Sciatic nerve (tissue), 2 donors: ENCODE data around the gene PTPN2. TPM values are rescaled to one million over a fixed set of nuclear protein-coding genes. Genes with fewer than 3 reads are reported as not detected.

Experiments used
- ATAC-seq: fragments of 200-7000 bp; cut with Tn5 transposase; one replicate; pipeline ENCODE4 v1.9.1; 2020; ENCODE audit warnings: mild to moderate bottlenecking, moderate library complexity
- DNase-seq: peaks from one replicate; pipeline ENCODE4 v3.0.0-alpha.2; 2020; ENCODE audit warnings: low spot score
- intact Hi-C: fragments of 100-400 bp; cut with DNase I; formaldehyde crosslinking; loops from one replicate; pipeline ENCODE4 v1.14.2; 2022
- total RNA-seq: library from RNA; stranded (reverse); fragmentation: NEBNext Ultra II Directional; extraction: Animal tissue kit (Norgen Biotek cat#: 25700); gene quantifications from one replicate; pipeline ENCODE4 v1.2.1, GENCODE V29; 2021
- donor health status: DM: no; HTN: no; CAD: no.
- donor health status: DM: no; HTN: no; CAD: no.

PTPN2 gene
- total RNA-seq, 1 donor from 2014 or later, result 44.0 TPM

DNA sequence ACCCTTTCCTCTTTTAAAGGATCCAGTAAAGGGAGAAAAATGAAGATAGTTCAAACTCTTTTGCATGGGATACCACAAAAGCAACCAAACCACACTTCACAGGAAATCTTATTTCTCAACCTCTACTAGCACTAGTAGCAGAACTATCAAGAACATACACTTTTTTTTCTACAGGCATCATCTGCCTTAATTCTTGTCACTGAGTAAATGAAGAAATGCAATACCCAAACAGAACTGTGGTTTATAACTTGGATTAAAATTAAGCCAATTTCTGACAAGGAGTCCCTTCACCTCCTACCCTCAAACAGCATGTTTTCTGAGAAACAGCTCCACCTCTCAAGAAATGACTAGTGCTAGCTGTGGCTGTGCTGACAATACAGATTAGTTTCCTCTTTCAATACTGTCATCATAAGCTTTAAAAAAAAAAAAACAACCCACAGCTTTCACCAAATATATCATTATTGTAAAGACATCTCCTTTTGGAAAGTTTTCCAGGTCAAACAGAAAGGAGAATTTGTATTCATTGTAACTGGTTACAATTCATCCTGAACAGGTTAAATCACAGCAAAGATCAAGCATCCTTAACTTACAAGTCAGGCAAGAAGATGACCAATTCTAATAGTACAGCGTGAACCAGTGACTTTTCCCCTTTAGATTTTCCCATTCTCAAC lies 44.4 kb downstream of the PTPN2 start:
- ATAC-seq, result peak; percentile 73
- intact Hi-C loops, result no loop called here

DNA sequence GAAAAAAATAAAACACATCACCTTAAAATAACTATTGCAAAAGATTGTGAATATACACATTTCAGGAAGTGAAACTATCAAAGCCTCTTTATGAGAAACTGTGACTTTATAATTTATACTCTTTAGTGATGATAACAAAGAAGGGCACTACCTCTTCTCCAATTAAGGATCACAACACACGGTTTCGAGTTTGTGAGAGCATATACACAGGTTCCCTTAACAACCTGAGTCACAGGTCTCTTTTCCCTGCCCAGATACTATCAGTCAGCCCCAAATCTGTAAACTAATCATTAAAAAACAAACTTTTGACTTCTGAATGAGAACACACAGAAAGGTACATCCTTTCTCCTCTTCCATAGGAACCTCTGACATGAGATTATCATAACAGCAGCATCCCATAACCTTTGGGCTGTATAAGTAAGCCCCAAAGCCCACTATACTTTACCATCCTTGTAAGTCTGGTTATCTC lies 44.9 kb downstream of the PTPN2 start:
- intact Hi-C loops, result no loop called here
- DNase-seq (no peak), ATAC-seq (peak; percentile 44)

More for the DNA sequence above, 44.4 kb downstream of the PTPN2 start:
- DNase-seq, result no peak

DNA sequence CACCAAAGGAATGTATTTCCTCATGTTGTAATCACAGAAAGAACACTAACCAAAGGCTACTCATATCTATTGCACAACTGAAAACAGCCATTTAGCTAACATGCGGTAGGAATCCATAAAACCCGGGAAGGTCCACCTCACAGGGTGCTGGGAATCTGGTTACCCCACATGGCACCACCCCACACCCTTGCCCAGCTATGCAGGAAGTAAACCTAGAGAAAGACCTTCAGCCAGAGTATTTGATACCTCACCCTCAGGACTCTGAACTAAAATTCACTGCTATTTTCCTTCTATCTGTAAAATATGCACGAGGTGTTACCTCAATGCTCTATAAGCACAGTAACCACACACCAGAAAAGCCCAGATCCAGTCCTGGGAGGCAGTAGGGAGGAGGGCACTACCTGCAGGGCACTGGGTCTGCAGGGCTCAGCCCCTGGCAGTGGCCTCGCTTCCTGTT lies 45.8 kb downstream of the PTPN2 start:
- DNase-seq, result no peak
- ATAC-seq, result peak; percentile 79
- intact Hi-C loops, result no loop called here

DNA sequence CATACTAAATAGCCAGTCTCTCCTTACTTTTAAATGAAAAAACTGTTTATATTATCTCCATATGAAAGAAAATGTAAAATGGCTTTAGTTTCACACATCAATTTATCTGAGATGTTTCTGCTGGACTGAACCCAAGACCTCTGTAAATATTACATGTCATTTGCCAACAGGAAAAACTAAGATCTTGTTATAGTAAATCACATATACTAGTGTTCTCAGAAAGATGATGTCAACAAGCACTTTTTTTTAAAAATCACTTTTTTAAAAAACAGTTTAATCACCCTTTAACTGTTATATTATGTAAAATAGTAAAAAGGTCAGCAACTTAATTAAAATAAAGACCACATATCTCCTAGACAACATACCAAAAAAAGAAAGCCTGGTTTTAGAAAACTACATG lies 46.3 kb downstream of the PTPN2 start:
- DNase-seq (no peak), ATAC-seq (no peak)
- intact Hi-C loops, result no loop called here

DNA sequence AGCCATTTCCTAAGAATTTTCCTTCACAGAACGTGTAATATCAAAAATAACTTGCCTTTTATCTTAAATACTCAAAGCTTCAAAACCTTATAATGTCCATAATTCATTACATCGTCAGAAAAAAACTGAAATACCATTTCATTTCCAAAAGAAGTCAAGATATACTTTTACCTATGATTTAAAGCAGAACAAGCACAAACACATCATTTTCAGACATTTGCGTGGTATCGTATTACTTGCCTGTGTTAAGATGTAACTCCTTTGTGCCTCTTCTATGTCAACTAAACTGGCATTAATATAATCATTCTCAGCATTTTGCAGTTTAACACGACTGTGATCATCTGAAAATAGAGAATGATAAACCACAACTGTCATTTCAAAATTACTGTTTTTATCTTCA lies 47.5 kb downstream of the PTPN2 start:
- intact Hi-C loops, result no loop called here

DNA sequence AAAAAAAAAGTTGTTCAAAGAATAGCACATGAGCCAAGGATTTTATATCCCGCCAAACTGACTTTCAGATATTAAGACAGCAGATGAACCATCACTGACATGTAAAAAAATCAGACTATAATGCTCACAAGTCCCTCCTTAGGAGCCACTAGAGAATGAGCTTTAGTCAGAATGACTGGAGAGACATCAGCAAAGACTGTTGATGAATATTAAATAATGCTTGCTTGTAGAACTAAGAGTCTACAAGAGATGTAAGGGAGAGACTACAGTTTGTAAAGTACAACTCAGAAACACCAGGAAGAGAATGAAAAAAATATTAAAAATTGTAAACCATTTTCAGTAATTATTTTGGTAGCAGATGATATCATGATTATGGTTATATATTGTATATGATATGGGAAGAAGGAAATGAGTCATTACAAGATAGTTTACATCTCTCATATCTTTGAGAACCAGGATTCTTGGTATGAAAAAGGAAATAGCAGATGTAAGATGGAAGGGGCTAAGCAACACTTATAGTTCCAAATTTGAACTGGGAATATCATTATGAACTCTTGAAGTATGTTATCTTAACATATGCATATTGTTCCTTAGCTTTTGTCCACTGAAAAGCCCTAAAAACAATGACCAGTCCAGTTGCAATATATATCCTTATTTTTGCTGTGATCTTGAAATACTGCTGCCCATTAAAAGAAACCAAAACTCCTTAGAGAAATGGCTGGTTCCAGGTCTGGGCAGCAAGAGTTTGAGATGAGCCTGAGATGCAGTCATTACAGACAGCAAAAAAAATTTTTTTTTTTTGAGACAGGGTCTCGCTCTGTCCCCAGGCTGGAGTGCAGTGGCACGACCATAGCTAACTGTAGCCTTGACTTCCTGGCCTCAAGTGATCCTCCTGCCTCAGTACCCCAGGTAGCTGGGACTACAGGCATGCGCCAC lies 55.7 kb downstream of the PTPN2 start:
- intact Hi-C loops, result no loop called here

More for the DNA sequence above, 47.5 kb downstream of the PTPN2 start:
- DNase-seq (no peak), ATAC-seq (no peak)

DNA sequence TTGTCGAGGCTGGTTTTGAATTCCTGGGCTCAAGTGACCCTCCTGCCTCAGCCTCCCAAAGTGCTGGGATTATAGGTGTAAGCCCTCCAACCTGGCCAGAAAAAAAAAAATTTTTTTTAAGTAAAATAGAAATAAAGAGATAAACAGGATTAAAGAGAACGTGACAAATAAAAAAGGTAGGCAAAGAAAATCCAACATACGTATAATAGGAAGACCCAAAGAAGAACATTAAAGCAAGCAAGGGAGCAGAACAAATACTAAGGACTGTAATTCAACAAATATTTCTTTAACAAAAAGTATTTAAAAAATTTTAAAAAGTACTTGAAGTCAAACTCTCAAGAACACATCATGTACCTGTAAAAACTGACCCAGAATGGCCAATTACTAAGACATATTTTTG lies 56.4 kb downstream of the PTPN2 start:
- intact Hi-C loops, result no loop called here
- no peak for ATAC-seq
- DNase-seq, result no peak

More for the DNA sequence above, 55.7 kb downstream of the PTPN2 start:
- DNase-seq, result no peak
- ATAC-seq, result no peak

DNA sequence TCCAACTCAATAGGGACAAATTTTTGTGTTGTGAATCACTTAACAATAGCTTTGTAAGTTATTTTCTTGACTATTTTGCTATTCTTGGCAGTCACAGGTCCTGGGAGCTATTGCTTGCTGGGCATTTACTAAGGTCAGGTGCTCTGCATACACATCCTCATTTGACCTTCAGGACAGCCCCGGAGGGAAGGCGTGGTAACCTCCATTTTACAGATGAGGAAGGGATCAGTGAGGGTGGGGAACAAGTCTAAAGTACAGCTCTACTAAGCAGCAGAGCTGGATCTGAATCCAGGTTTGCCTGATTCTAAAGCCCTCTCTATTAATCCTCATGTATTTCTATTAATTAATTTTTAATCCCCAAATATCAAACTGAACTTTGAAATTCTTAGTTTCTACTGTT lies 58.8 kb downstream of the PTPN2 start:
- intact Hi-C loops, result no loop called here
- DNase-seq (no peak), ATAC-seq (no peak)

DNA sequence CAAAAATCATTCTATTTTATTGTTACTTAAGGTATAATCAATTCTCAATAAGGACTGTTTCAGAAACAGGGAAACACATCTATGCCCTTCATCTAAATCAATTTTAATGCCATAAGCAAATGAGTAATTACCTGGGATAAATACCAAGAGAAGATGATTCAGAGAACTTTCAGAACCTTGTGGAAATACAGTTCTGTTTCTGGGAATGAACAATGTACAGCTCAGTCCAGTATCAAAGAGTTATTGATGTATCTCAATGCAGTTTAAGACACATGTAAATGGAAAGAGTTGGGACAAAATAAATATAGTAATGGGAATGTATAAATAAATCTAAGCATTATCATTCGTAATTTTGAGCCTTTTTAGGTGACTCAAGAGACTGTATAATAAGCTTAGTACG lies 60.1 kb downstream of the PTPN2 start:
- no peak for DNase-seq
- intact Hi-C loops, result no loop called here
- no peak for ATAC-seq

DNA sequence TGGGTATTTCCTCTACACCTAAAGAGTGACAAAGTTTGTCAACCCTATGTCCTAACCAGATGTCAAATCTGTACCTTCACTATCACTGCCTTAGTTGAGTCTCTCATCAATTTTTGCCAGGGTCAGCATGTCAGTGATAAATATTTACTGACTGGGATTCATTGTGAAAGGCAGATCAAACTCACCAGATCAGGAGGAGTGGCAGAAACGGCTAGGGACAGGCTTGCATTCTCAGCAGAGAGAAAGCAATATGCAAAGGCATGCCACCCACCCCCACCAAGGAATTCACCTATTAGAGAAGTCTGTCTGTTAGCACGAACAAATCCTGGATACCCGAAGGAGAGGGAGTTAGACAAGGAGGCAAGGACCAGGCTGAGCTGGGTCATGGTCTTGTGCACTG lies 62.6 kb downstream of the PTPN2 start:
- DNase-seq, result no peak
- no peak for ATAC-seq
- intact Hi-C loops, result no loop called here

DNA sequence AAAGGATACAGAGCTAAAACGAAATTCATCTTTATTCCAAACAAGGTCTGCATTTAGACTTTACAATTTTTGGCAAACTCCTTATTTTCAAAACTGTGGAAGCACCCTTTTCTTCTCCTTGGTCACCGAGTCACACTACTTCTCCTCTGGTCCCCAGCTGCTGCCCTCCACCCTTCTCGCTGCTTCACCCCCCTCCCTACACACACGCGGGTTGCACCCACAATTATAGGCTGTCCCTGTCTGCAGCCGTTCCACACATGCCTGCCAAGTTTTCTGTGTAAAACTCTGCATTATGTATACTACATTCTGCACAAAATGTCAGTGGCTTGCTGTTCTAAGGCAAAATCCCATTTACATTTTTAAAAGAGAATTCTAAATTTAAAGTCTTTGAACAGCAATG lies 63.5 kb downstream of the PTPN2 start:
- intact Hi-C loops, result no loop called here
- no peak for ATAC-seq
- no peak for DNase-seq

DNA sequence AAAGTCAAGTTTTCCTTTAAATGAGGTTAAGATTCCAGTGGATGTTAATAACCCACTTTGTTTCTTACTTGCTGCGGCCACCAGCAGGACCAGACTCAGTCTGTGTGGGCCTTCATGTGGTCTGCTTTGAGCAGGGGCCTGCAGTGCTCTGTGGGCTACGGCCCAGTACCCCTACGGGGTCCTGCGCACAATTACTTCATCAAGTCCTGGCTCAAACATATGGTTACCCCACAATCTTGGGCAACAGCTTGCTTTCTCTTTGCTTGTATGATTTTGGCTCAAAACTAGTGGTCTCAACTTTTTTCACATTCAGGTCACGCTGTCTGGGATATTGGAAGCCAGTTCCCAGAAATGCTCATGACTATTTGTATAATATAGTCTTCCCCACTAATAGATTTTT lies 64.2 kb downstream of the PTPN2 start:
- DNase-seq, result no peak
- intact Hi-C loops, result no loop called here
- no peak for ATAC-seq

DNA sequence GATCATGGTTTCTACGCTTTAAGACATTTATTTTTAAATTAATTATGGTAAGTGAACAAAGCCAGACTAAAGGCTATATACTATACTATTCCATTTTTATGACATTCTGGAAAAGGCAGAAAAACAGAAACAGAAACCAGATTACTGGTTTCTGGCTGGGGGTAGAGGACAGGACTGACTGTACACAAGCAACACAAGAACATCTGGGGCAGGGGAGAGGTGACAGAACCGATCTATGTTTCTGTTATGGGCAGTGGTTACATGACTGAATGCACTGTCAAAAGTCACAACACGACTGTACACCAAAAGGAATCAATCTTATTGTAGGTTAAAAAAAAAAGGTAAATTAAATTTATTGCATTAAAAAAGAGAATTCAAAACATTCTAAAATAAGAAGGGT lies 64.7 kb downstream of the PTPN2 start:
- no peak for ATAC-seq
- intact Hi-C loops, result no loop called here

DNA sequence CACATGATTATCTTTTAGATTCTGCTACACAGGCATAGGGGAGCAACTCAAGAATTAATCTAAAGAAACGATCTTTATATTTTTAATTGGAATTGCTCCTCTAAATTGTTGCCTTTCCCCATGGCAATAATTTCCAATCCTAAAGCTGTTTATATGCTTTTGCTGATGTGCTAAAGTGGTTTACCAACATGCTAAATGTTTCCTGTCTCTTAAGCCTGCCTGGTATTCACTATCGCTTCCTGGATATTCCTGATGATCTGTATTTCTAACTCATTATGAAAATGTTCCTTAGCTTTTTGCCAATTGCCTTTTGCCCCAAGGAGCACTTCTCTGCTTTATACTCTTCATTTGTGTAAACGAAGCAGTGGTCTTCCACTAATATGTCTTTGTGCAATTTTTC lies 65.8 kb downstream of the PTPN2 start:
- intact Hi-C loops, result no loop called here
- DNase-seq (no peak), ATAC-seq (no peak)

More for the DNA sequence above, 64.7 kb downstream of the PTPN2 start:
- DNase-seq, result no peak

DNA sequence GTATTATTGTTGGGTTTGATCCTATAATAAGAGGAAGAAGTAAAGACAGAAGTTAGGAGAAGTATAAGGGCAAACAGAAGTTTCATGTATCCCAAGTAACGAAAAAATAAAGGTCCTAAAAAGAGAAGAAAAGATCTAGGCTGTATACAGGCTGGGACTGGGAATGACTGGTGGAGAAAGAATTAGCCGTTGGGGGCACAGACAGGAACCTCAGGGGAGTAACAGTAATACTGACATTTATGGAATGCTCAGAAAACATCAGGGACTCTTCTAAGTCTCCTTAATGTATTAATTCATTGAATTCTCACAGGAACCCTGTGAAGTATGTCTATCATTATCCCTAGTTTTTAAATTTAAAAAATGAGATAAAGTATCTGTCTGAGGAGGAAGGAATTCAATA lies 67.6 kb downstream of the PTPN2 start:
- intact Hi-C loops, result no loop called here
- no peak for DNase-seq
- no peak for ATAC-seq

DNA sequence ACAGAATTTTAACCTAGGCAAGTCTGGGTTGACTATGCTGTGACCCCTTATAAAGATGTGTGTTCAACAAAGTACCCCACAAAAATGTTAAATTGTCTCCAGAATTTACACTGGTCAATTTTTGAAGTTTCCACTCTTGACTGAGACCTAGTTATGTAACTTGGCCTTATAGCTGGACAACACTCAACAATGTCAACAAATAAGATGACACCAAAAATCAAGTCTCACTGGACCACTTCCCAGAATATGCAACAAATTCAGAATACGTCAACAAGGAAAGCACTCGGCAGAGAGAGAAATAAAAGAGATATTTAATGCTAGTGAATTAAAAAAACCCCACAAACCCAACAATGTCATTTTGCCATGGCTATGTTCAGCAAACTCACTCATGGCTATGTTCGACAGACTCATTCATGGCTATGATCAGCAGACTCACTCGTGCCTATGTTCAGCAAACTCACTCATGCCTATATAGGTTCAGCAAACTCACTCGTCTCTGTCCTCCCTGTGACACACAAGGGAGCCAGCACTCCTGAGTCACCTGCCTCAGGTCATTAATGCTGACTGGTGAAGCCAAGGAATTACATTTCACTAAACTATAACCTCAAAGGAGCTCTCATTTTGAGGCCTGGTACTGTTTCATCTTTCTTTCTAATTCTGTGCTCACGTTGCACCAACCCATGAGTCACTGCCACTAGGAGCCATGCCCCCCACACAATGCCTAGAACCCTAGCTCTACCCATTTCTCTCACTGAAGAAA lies 72.7 kb downstream of the PTPN2 start:
- DNase-seq, result no peak
- intact Hi-C loops, result no loop called here
- ATAC-seq, result no peak

DNA sequence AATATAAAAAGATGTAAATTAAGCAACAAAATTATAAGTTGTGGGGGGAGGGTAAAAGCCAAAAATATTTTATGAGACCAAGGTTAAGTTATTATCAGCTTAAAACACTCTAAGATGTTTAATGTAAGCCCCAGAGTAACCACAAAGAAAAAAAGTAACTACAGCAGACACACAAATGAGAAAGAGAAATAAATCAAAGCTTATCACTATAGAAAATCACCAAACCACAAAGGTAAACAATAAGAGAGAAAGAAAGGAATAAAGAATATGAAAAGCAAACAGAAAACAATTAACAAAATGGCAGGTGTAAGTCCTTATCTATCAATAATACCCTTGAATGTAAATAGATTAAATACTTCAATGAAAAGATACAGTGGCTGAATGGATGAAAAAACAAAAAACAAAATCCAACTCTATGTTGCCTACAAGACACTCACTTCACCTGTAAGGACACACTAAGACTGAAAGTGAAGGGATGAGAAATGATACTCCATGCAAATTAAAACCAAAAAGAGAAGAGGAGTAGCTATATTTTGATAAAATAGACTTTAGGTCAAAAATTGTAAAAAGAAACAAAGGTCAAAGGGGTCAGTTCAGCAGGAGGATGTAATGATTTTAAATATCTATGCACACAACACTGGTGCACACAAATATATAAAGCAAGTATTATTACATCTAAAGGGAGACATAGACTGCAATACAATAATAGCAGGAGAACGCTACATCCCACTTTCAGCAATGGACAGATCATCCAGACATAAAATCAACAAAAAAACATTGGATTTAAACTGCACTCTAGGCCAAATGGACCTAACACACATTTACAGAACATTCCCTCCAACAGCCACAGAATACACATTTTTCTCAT lies 80.7 kb downstream of the PTPN2 start:
- intact Hi-C loops, result no loop called here
- no peak for DNase-seq
- no peak for ATAC-seq

DNA sequence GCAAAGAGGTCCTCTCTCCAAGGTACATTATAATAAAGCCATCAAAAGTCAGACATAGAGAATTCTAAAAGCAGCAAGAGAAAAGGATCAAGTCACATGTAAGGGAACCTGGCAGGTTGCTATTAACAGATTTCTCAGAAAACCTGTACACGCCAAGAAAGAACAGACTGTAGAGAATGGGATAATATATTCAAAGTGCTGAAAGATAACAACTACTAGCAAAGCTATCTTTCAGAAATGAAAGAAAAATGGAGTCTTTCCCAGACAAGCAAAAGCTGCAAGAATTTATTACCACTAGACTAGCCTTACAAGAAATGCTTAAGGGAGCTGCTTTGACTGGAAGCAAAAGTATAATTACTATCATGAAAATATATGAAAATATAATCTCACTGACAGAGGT lies 81.5 kb downstream of the PTPN2 start:
- ATAC-seq (no peak), DNase-seq (no peak)
- intact Hi-C loops, result no loop called here

DNA sequence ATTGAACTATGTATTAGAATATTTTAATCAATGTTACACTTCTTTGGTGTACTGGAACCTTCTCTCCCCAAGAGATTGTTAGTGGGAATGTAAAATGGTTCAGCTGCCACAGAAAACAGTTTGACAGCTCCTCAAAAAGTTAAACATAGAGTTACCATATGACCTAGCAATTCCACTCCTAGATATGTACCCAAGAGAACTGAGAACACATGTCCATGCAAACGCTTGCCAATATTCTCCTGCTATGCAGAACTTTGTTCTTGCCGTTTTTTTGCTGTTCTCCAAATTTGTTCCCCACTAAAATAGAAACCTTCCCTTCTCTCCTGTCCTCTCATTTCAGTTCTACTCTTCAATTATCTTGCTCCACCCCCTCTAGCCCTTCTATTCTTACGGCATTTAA lies 87.6 kb downstream of the PTPN2 start:
- intact Hi-C loops, result no loop called here
- DNase-seq, result no peak
- ATAC-seq, result no peak
